HG02759 (cell line): ENCODE measurements around the gene TSPAN33.
"Not testable (repeated sequence)": the region's sequence is repeated elsewhere in the genome, so short reads cannot be mapped to it uniquely, and the experiment has no call there.

ENCODE experiments used
- ATAC-seq: cut with Tn5 transposase; IDR thresholded peaks from one replicate; pipeline ENCODE4 v1.9.1; 2021; ENCODE audit warnings: mild to moderate bottlenecking, moderate library complexity; ENCODE audit not compliant: unreplicated experiment

The TSPAN33 gene, protein sequence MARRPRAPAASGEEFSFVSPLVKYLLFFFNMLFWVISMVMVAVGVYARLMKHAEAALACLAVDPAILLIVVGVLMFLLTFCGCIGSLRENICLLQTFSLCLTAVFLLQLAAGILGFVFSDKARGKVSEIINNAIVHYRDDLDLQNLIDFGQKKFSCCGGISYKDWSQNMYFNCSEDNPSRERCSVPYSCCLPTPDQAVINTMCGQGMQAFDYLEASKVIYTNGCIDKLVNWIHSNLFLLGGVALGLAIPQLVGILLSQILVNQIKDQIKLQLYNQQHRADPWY

DNA sequence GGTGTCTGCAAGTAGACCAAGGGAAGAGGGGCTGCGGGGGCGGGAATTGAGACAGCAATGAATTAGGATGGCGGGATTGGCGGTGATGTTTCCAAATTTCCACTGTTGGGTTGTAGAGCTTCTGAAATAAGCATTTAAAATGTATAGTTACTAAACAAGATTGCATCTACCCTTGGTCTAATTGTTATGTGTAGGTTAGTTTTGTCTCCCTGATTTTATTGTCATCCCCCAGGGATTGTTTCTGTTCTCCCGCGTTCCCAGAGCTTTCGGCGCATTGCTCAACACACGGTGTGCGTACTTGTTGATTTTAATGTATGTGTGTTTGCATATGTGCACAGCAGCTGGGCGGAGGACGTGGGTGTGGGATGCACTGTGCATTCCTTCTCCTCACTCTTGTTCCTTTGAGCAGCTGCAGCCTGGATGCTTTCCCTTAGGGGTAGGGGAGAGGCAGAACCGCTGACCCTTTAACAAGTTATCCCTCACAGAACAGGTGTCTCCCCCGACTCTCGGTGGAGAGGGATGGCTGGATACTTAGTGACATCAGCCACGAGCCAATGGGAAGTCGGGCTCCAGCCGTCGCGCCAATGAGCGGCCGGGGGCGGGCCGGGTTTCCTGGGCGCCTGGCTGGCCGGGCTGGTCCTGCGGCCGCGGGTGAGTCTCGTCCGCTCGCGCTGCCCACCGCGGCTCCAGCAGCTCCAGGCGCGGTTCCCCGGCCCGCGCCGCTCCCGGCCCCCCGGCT, at the start of gene TSPAN33:
TSS of gene TSPAN33 (plus strand) at position 613 of the 739 bp plus-strand sequence. CDS start 274 bp downstream, outside the sequence.
- peak; percentile 76 for ATAC-seq

DNA sequence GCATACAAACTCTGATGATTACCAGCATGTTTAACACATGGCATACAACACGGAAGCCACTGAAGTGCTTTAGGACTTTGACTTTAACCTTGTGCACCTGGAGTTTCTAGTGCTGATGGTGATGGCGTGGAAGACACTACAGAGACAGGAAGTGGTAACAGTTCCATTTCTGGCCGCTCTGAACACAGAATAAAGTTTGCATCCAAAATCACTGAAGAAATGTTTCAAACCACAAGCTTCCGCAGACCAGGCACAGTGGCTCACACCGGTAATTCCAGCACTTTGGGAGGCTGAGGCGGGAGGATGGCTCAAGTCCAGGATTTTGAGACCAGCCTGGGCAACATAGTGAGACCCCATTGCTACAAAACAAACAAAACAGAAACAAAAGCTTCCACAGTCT, 49.2 kb upstream of the TSPAN33 start:
- peak; percentile 88 for ATAC-seq

GRCh38 chr7:129098409-129099084, 46.0 kb upstream of the TSPAN33 start:
- ATAC-seq, result no peak

- no peak for ATAC-seq
These were observed 43.7 kb upstream of the TSPAN33 start for GRCh38 chr7:129100827-129101166.

DNA sequence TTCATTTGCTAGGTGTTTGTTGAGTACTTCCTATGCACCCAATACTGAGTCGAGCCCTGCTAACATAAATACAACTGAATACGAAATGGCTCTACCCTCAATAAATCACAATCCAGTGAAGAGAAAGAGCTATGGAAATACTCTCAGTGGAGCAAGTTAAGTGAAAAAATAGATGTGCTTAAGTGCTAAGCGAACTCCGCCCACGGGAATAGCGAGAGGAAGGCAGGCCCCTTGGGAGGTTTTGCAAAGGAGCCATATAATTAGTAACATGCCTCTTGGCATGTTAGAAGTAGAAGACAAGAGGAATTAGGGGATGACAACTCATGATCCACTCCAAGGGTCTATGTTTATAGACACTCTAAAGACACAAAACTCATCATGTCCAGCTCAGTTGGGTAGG, 42.8 kb upstream of the TSPAN33 start:
- no peak for ATAC-seq

GRCh38 chr7:129103561-129104324, 40.8 kb upstream of the TSPAN33 start:
- no peak for ATAC-seq

- ATAC-seq, result no peak
These were observed 35.9 kb upstream of the TSPAN33 start for GRCh38 chr7:129108581-129108980.

DNA sequence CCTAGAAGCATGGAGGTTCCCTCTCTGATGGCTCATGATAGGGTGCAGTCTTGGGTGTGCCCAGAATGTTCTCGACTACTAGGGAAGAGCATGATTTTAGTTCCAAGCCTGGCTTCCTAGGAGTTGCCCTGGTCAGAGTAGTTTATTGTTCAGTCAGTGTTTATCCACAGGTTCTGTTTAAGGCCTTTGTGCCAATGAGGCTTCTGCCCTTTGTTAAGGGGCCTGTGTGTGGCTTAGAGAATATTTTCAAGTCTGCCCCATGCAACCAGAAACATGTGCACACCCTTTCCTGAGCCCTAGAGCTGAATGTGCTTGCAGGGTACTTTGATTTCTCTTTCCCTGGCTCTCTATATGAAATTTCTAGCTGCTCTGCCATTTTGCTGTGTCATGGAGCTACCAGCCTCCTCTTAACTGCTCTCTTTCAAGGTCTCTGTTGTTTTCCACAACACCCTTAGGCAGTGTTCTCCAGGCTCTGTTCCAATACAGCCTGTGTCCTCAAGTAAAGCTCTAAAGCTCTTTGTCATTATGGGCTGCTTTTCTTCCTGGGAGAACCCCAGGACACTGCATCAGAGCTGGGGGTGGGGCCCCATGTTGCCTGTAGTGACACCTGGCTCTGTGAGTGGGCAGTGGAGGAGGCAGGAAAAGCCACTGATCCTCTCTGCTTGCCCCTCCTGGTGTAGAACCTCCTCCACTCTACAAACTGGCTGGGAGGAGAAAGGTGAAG, 34.1 kb upstream of the TSPAN33 start:
- ATAC-seq, result no peak

GRCh38 chr7:129110982-129111376, 33.5 kb upstream of the TSPAN33 start:
- ATAC-seq, result no peak

- ATAC-seq, result no peak
These were observed 28.8 kb upstream of the TSPAN33 start for GRCh38 chr7:129115676-129116075.

- no peak for ATAC-seq
These were observed 26.3 kb upstream of the TSPAN33 start for GRCh38 chr7:129118182-129118581.

DNA sequence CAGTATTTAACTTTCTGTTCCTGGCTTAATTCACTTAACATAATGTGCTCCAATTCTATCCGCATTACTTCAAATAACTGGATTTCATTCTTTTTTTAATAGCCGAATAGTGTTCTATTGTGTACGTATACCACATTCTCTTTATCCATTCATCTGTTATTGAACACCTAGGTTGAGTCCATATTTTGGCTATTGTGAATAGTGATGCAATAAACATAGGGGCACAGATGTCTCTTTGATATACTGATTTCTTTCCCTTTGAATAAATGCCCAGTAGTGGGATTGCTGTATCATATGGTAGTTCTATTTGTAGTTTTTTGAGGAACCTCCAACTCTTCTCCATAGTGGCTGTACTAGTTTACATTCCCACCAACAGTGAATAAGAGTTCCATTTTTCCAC, 25.5 kb upstream of the TSPAN33 start:
- ATAC-seq, result no peak

- not testable (repeated sequence) for ATAC-seq
These were observed 22.9 kb upstream of the TSPAN33 start for GRCh38 chr7:129121501-129122077.

- ATAC-seq, result peak; percentile 51
These were observed 22.3 kb upstream of the TSPAN33 start for GRCh38 chr7:129122078-129122750.

DNA sequence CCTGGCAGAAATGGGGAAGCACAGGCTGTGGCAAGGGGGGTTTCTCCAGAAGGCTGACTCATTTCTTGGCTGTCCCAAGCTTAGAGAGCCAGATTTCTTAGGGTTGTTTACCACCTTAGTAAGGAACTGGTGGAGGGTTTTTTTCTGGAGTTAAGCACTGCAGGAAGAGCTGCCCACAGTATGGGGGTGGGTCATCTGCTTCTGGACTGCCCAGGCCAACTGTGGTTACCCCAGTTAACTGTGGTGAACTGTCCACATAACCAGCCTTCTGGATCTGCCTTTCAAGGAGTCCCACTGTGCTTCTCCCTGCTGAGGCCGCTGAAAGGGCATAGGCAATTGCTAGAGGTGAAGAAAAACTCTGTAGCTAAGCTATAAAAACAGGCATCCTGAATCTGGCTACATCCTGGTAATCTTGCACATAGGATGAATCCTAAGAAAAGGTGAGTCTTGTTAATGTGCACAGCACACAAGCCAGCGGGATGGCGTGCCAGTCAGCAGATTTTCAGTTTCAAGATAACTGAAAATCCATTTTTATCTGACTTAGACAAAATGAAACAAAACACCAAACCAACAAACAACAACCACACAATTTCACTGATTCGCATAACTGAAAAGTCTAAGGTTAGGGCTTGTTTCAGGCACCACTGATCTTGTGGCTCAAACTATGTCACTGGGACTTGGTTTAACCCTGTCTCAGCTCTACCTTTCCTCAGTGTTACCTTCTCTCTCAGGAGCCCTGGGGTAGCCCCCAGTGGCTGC, 21.6 kb upstream of the TSPAN33 start:
- ATAC-seq, result peak; percentile 76

DNA sequence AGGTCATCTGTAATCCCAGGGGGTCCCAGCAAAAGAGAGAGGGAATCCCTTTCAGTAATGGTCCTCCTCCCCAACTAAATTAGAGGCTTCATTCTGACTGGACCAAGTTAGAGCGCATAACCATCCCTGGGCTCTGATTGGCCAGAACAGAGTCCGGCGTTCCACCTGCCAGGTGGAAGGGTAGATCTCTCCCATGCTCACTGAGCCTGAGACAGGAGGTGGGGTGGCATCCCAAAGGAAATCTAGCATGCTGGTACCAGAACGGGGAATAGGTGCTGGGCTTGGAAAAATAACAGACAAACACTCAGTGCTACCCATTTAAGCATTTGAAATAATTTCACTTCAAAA, 21.0 kb upstream of the TSPAN33 start:
- ATAC-seq, result no peak

DNA sequence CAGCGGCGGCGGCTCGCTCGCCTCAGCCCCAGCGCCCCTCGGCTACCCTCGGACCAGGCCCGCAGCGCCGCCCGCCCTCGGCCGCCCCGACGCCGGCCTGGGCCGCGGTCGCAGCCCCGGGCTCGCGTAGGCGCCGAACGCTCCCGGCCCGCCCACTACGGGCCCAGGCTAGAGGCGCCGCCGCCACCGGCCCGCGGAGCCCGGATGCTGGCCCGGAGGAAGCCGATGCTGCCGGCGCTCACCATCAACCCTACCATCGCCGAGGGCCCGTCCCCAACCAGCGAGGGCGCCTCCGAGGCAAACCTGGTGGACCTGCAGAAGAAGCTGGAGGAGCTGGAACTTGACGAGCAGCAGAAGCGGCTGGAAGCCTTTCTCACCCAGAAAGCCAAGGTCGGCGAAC, 18.2 kb upstream of the TSPAN33 start:
- ATAC-seq, result no peak

DNA sequence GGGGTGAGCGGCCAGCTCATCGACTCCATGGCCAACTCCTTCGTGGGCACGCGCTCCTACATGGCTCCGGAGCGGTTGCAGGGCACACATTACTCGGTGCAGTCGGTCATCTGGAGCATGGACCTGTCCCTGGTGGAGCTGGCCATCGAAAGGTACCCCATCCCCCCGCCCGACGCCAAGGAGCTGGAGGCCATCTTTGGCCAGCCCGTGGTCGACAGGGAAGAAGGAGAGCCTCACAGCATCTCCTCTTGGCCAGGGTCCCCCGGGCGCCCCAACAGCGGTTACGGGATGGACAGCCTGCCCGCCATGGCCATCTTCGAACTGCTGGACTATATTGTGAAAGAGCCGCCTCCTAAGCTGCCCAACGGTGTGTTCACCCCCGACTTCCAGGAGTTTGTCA, 17.4 kb upstream of the TSPAN33 start:
- no peak for ATAC-seq

GRCh38 chr7:129127601-129128000, 16.9 kb upstream of the TSPAN33 start:
- no peak for ATAC-seq
